ENCODE measurements around the gene ZNF622.
A peak's percentile ranks its signal among the peaks of the same experiment; 100 is the strongest.
"Not testable (repeated sequence)": the region's sequence is repeated elsewhere in the genome, so short reads cannot be mapped to it uniquely, and the experiment has no call there.

ZNF622 gene

GRCh38 chr5:16480144-16480543 lies 14.5 kb upstream of the ZNF622 start:
- DNase-seq = no peak

- no peak for DNase-seq
Observed at GRCh38 chr5:16477541-16477940, 11.9 kb upstream of the ZNF622 start.

GRCh38 chr5:16476417-16476816 lies 10.8 kb upstream of the ZNF622 start:
- not testable (repeated sequence) for DNase-seq

DNA sequence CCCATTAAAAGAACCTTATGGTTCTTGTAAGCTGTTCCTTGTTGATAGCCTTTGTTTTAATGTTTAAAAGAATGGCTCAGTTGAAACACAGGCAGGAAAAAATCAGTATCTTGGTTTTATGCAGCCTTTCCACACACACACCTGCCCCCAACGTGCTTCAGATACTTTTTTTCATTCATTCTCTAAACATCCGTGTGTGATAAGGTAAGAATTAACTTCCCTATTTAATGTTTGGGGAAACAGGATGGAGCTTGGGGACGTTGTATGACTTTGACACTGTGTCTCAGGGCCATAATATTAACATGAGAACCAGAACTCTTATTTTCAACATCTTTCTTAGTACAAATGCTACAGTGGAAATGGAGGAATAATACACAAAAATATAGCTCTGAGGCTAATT lies 5.8 kb upstream of the ZNF622 start:
- DNase-seq = no peak

- peak; percentile 59 for DNase-seq
Observed at GRCh38 chr5:16467363-16468219, 2.0 kb upstream of the ZNF622 start.

DNA sequence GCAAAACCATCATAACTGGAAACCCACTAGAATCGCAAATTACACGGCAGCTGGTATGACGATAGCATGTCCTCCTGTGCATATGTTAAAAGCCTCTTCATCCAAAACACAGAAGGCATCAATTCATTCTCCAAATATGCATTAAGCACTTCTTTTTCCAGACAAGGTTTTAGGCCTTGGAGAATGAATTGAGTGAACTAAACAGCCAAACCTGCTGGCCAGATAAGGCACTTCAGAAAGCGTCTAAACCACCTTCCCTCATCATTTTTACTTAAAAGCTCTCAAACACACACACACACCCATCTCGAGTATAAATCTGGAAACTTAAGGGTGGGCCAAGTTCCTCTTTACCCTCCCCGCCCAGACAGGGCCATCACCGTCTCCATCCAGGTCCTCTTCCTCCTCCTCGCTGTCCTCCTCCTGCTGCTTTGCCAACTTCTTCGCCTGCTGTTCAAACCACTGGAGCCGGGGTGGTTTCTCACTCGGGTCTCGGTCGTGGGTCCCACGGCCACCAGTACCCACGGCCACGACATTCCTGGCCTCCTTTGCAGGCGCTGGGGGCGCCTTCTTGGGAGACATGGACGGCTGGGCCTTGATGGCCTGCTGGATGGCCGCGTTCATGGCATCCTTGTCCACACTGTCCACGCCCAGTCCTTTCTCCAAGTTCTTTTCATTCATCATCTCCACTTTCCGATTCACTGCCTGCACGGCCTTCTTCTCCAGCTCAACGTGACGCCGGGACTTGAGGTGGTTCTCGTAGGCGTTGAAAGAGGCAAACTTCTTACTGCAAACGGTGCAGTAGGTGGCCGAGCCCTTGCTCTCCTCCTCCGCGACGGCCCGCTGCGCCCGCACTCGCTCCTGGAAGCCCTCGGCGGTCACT lies 696 bp downstream of the ZNF622 start:
- DNase-seq = no peak

DNA sequence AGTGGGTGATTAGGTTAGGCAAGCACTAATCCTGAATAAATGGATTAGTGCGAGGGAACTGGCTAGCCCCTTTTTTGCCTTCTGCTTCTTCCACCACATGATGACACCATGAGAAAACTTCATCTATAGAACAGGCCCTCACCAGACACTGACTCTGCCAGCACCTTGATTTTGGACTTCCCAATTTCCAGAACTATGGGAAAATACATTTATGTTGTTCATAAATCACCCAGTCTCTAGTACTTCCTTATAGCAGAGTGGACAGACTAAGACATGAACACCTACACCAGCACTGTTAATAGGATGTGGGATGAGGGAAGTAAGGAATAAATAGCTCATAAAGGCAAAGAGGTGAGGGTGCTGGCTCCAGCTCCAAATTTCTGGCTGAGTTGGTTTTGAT lies 1.4 kb downstream of the ZNF622 start:
- DNase-seq = no peak

DNA sequence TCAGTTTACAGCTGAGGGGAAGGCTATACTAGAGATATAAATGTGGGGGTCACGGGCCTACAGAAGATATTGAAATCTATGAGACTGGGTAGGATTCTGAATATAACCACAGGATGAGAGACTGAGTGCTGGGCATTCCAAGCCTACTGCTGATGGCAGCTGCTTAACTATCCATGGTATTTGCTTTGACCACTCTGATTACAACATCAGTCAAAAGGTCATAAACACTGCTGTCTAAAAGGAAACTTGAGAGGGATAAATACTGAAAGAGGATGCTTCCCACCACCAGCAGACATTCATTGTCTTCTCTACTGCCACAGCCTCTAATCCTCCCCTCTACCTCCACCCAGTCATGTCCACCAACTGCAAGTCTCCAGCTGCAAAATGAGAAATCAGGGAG lies 3.8 kb downstream of the ZNF622 start:
- no peak for DNase-seq

DNA sequence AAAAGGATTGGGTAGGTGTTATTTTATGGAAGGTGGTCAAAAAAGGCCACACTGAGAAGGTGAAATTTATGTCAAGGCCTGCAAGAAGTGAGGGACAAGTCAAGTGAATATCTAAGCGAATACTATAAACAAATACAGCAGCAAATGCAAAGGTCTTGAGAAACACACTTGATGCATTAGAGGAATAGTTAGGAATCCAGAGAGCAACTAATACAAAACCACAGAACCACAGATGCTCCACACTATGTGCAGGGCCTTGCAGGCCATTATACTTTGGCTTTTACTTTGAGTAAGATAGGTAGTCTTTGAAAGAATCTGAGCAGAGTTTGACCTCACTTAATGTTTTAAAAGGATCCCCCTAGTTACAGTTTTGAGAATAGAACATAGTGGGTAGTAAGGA lies 4.6 kb downstream of the ZNF622 start:
- no peak for DNase-seq

- DNase-seq = no peak
Observed at GRCh38 chr5:16459451-16459850, 6.1 kb downstream of the ZNF622 start.

DNA sequence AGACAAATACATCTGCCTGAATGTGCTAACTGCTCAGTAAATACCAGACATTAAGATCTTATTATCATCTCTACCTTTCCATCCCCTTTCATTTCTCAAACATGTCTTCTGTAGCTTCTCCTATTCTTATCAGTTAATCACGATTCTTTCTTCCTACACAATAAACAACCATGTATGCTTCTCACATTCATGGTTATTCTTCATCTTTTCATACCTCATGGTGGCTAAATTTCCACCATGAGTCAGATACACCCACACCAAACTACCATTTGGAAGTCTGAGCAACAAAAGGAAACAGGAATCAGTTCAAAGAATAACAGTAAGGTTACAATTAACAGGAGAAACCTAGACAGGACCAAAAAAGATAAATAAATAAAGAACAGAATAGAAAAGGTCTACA lies 7.7 kb downstream of the ZNF622 start:
- DNase-seq = no peak

- DNase-seq = no peak
Observed at GRCh38 chr5:16457451-16457850, 8.1 kb downstream of the ZNF622 start.

- no peak for DNase-seq
Observed at GRCh38 chr5:16456103-16456832, 9.3 kb downstream of the ZNF622 start.

DNA sequence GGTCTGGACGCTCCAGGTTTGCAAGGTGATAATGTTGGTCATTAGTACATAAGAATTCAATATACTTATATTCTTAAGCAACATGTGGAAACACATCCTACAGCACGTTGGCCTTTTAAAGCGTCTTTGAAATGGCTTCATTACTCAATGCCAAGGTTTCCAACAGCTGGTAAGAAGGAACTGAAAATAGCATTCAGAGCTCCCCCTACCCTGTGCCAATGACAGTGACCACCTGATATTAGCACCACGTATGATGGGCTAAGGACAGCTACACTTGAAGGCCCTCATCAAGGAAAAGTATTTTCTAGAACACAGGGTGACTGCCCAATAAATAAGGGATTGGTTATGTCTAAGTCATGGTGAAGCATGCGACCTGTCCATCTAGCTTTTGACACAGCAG lies 9.9 kb downstream of the ZNF622 start:
- DNase-seq = no peak

GRCh38 chr5:16454686-16455085 lies 10.9 kb downstream of the ZNF622 start:
- DNase-seq = no peak

GRCh38 chr5:16453609-16454008 lies 12.0 kb downstream of the ZNF622 start:
- no peak for DNase-seq

DNA sequence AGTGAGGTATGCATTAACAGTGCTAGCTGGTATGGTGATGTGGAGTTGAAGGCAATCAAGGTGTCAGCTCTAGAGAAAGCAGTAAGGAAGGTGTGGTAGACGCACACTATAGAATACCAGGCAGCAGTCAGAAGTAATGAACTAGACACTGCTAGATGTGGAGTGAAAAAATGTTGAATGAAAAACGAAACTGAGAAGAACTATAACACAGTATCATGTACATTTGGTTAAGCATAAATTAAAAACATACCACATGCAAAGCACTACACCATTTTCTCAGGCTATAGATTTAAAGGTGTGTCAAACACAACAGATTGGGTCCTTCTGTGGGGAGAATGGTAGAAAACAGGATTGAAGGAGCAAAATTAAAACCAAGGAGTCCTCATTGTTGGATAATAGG lies 15.4 kb downstream of the ZNF622 start:
- DNase-seq = no peak

DNA sequence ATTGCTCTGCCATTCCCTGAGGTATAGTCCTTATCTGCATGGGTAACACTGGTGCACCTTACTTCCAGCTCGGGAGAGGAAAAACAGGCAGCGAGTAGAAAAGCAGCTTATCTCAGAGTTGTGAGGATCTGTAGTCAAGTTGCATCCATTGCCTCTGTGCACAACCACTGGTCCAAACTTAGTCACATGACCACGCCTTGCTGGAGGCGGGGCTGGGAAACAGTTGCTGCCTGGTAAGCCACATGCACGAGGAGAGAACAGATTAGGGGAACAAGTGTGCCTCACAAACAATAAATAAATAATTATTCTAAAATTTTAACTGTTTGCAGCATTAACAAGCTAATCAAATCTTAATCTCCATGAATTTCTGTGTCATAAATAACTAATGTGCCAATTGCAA lies 18.6 kb downstream of the ZNF622 start:
- DNase-seq = no peak

- no peak for DNase-seq
Observed at GRCh38 chr5:16437977-16438376, 27.6 kb downstream of the ZNF622 start.

- DNase-seq = not testable (repeated sequence)
Observed at GRCh38 chr5:16436065-16436682, 29.4 kb downstream of the ZNF622 start.

DNA sequence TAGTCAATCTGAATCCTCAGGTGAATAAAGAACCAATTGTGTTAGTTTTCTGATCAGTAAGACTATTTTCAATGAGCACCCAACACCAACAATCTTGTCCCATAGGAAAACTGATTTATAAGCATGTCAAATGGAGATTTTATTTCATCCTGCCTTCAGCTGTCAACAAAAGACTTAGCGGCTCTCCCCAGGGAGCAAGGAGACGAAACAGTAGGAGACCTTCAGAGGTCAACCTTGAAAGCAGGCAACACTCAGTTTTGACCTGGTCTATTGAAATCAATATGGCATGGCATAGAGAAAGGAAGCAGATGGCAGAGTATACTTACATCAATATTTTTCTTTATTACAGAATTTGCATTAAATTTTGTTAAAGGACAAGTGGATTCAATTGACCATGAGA lies 34.1 kb downstream of the ZNF622 start:
- DNase-seq = no peak

- DNase-seq = no peak
Observed at GRCh38 chr5:16430349-16431089, 35.1 kb downstream of the ZNF622 start.
